ENCODE results near the gene CDH10. TPM values are rescaled to one million over a fixed set of nuclear protein-coding genes. Genes with fewer than 3 reads are reported as not detected.

The CDH10 gene
- not detected for total RNA-seq
- total RNA-seq (2013) = not detected

GRCh38 chr5:24644761-24645160 lies at the start of gene CDH10:
Gene CDH10 (minus strand): TSS chr5:24644978. CDS start chr5:24593490, 51,488 bp downstream.
- Histone ChIP-seq H3K27me3 (ENCODE audit: control insufficient read depth, insufficient read depth, low read length) (no peaks in the 10 kb centered on the region), H3K4me1 (ENCODE audit: control insufficient read depth, insufficient read depth, low read length) (no peaks in the 10 kb centered on the region), H3K4me3 (ENCODE audit: low read length) (no peak within 1 kb of the TSS), H3K27ac (ENCODE audit: low read length) (no peak within 1 kb of the TSS), H3K36me3 (ENCODE audit: control insufficient read depth, insufficient read depth, low read length) (no peaks in the 10 kb centered on the region), H3K9me3 (ENCODE audit: control insufficient read depth, insufficient read depth, low read length) (peaks cover 4% of the 10 kb centered on the region)
- Mint-ChIP-seq H3K36me3 (no peaks in the 10 kb centered on the region), H3K4me1 (no peaks in the 10 kb centered on the region), H3K9me3 (peaks cover 9 to 14% of the 10 kb centered on the region in 2 donors), H3K27ac (no peak within 1 kb of the TSS), H3K27me3 (ENCODE audit: low read depth in 2 of 2) (no peaks in the 10 kb centered on the region), H3K4me3 (no peak within 1 kb of the TSS)
- TF ChIP-seq CTCF (IDR thresholded peaks at IDR 0.05) = no peak
- ATAC-seq (no peak), DNase-seq (no peak)
- intact Hi-C loops (cut with micrococcal nuclease) = no loop called here
- WGBS (ENCODE audit: insufficient coverage) = 5% methylated on average over 14 of the region's 14 CpGs

GRCh38 chr5:24693609-24694008 lies 48.8 kb upstream of the CDH10 start:
- H3K27ac Mint-ChIP-seq = no peak overlapping the region
- Histone ChIP-seq H3K9me3 (ENCODE audit: control insufficient read depth, insufficient read depth, low read length) (no peaks in the 10 kb centered on the region), H3K27ac (ENCODE audit: low read length) (no peak overlapping the region), H3K36me3 (ENCODE audit: control insufficient read depth, insufficient read depth, low read length) (no peaks in the 10 kb centered on the region), H3K4me3 (ENCODE audit: low read length) (no peak overlapping the region), H3K4me1 (ENCODE audit: control insufficient read depth, insufficient read depth, low read length) (no peaks in the 10 kb centered on the region), H3K27me3 (ENCODE audit: control insufficient read depth, insufficient read depth, low read length) (no peaks in the 10 kb centered on the region)
- peaks cover 18 to 39% of the 10 kb centered on the region in 2 donors for H3K9me3 Mint-ChIP-seq
- no peaks in the 10 kb centered on the region for H3K27me3 Mint-ChIP-seq (ENCODE audit: low read depth in 2 of 2)
- H3K36me3 Mint-ChIP-seq = peaks cover 21% of the 10 kb centered on the region
- no peak for DNase-seq
- ATAC-seq = no peak
- no peaks in the 10 kb centered on the region for H3K4me1 Mint-ChIP-seq
- TF ChIP-seq CTCF (IDR thresholded peaks at IDR 0.05) = no peak
- H3K4me3 Mint-ChIP-seq = no peak overlapping the region
- intact Hi-C loops (cut with micrococcal nuclease) = no loop called here

GRCh38 chr5:24691074-24691473 lies 46.3 kb upstream of the CDH10 start:
- TF ChIP-seq CTCF (IDR thresholded peaks at IDR 0.05) = no peak
- no peaks in the 10 kb centered on the region for H3K27me3 ChIP-seq (ENCODE audit: control insufficient read depth, insufficient read depth, low read length)
- DNase-seq (no peak), ATAC-seq (no peak)
- H3K9me3 ChIP-seq (ENCODE audit: control insufficient read depth, insufficient read depth, low read length) = peaks cover 17% of the 10 kb centered on the region
- no peaks in the 10 kb centered on the region for H3K36me3 ChIP-seq (ENCODE audit: control insufficient read depth, insufficient read depth, low read length)
- Mint-ChIP-seq H3K27me3 (ENCODE audit: low read depth in 2 of 2) (no peaks in the 10 kb centered on the region), H3K9me3 (peaks cover 17 to 42% of the 10 kb centered on the region in 2 donors), H3K36me3 (peaks cover 19% of the 10 kb centered on the region), H3K4me1 (no peaks in the 10 kb centered on the region), H3K27ac (no peak overlapping the region), H3K4me3 (no peak overlapping the region)
- H3K4me1 ChIP-seq (ENCODE audit: control insufficient read depth, insufficient read depth, low read length) = no peaks in the 10 kb centered on the region
- H3K27ac ChIP-seq (ENCODE audit: low read length) = no peak overlapping the region
- intact Hi-C loops (cut with micrococcal nuclease) = no loop called here
- WGBS (ENCODE audit: insufficient coverage) = 98% methylated on average over 4 of the region's 4 CpGs
- H3K4me3 ChIP-seq (ENCODE audit: low read length) = no peak overlapping the region

- Histone ChIP-seq H3K9me3 (ENCODE audit: control insufficient read depth, insufficient read depth, low read length) (peaks cover 11% of the 10 kb centered on the region), H3K36me3 (ENCODE audit: control insufficient read depth, insufficient read depth, low read length) (no peaks in the 10 kb centered on the region), H3K27me3 (ENCODE audit: control insufficient read depth, insufficient read depth, low read length) (no peaks in the 10 kb centered on the region), H3K4me3 (ENCODE audit: low read length) (no peak overlapping the region), H3K4me1 (ENCODE audit: control insufficient read depth, insufficient read depth, low read length) (no peaks in the 10 kb centered on the region), H3K27ac (ENCODE audit: low read length) (no peak overlapping the region)
- DNase-seq (no peak), ATAC-seq (no peak)
- Mint-ChIP-seq H3K27me3 (ENCODE audit: low read depth in 2 of 2) (no peaks in the 10 kb centered on the region), H3K4me3 (no peak overlapping the region), H3K4me1 (no peaks in the 10 kb centered on the region), H3K36me3 (no peaks in the 10 kb centered on the region), H3K9me3 (peaks cover 11 to 14% of the 10 kb centered on the region in 2 donors), H3K27ac (no peak overlapping the region)
- TF ChIP-seq CTCF (IDR thresholded peaks at IDR 0.05) = no peak
- intact Hi-C loops (cut with micrococcal nuclease) = no loop called here
- WGBS (ENCODE audit: insufficient coverage) = 75% methylated on average over 1 of the region's 1 CpG
Measured at GRCh38 chr5:24681106-24681505, 36.3 kb upstream of the CDH10 start.

Measured in natural killer cell (primary cell).